HCT116 (cell line): ENCODE measurements around the gene ATXN7L1.

Source experiments
- MAX ChIP-seq: IDR thresholded peaks from 2 replicates; pipeline ENCODE4 v1.6.1; 2012
- POLR2A ChIP-seq: IDR thresholded peaks from 2 replicates; pipeline ENCODE4 v1.7.0; 2011; ENCODE audit warnings: borderline replicate concordance; ENCODE audit not compliant: insufficient read depth, insufficient read length; ENCODE audit errors: extremely low read depth
- ZBTB33 ChIP-seq: IDR thresholded peaks from 2 replicates; pipeline ENCODE4 v1.6.1; 2011; ENCODE audit warnings: mild to moderate bottlenecking, low read length, moderate library complexity; ENCODE audit not compliant: insufficient replicate concordance; ENCODE audit errors: extremely low read depth
- TF ChIP-seq, protein P1 (sequence below), 3 experiments: fragments of 200-600 bp in 1 of 3; sonication (generic) in 1 of 3; IDR thresholded peaks in 2 of 3; conservative IDR thresholded peaks in 1 of 3; 2 replicates each; pipeline ENCODE4 v1.5.1; 2012 to 2017; ENCODE audit warnings: low read depth in 2 of 3, low read length in 2 of 3, antibody characterized with exemption in 1 of 3, borderline replicate concordance in 1 of 3, control low read depth in 1 of 3, mild to moderate bottlenecking in 1 of 3, mixed read lengths in 1 of 3, mixed run types in 1 of 3, moderate library complexity in 1 of 3; ENCODE audit not compliant: insufficient read depth in 1 of 3

- TF ChIP-seq, protein P1, sequence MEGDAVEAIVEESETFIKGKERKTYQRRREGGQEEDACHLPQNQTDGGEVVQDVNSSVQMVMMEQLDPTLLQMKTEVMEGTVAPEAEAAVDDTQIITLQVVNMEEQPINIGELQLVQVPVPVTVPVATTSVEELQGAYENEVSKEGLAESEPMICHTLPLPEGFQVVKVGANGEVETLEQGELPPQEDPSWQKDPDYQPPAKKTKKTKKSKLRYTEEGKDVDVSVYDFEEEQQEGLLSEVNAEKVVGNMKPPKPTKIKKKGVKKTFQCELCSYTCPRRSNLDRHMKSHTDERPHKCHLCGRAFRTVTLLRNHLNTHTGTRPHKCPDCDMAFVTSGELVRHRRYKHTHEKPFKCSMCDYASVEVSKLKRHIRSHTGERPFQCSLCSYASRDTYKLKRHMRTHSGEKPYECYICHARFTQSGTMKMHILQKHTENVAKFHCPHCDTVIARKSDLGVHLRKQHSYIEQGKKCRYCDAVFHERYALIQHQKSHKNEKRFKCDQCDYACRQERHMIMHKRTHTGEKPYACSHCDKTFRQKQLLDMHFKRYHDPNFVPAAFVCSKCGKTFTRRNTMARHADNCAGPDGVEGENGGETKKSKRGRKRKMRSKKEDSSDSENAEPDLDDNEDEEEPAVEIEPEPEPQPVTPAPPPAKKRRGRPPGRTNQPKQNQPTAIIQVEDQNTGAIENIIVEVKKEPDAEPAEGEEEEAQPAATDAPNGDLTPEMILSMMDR (IDR thresholded peaks at IDR 0.05 in 2 of 3, conservative IDR thresholded peaks at IDR 0.05 in 1 of 3; ENCODE audit: borderline replicate concordance in 1 of 3, insufficient read depth in 1 of 3, low read depth in 2 of 3, low read length in 2 of 3), result no peak
- peak; percentile 12 for TF ChIP-seq ZBTB33
- TF ChIP-seq MAX, result peak; percentile 79
- no peak for TF ChIP-seq POLR2A
These were observed 85.4 kb downstream of the ATXN7L1 start for GRCh38 chr7:105790996-105791395.
